ENCODE measurements around the gene KCNK2.

Gene KCNK2

GRCh38 chr1:215219372-215219771, 136.8 kb downstream of the KCNK2 start:
- Histone ChIP-seq H3K27ac (ENCODE audit: low read depth, low read length) (no peak overlapping the region), H3K4me1 (ENCODE audit: insufficient read depth, low read length) (no peaks in the 10 kb centered on the region), H3K27me3 (ENCODE audit: control insufficient read depth in 1 of 2, insufficient read depth in 2 of 2, low read length in 2 of 2) (no peaks in the 10 kb centered on the region), H3K9me3 (ENCODE audit: low read length) (no peaks in the 10 kb centered on the region), H3K9ac (ENCODE audit: low read length) (no peak overlapping the region), H3K4me3 (ENCODE audit: low read depth in 1 of 2, low read length in 2 of 2) (no peak overlapping the region), H3K36me3 (ENCODE audit: insufficient read depth, low read length) (no peaks in the 10 kb centered on the region)

GRCh38 chr1:215220346-215220745, 137.8 kb downstream of the KCNK2 start:
- H3K9ac ChIP-seq (ENCODE audit: low read length), result no peak overlapping the region
- H3K4me1 ChIP-seq (ENCODE audit: insufficient read depth, low read length), result no peaks in the 10 kb centered on the region
- no peak overlapping the region for H3K4me3 ChIP-seq (ENCODE audit: low read depth in 1 of 2, low read length in 2 of 2)
- H3K27me3 ChIP-seq (ENCODE audit: control insufficient read depth in 1 of 2, insufficient read depth in 2 of 2, low read length in 2 of 2), result no peaks in the 10 kb centered on the region
- no peaks in the 10 kb centered on the region for H3K36me3 ChIP-seq (ENCODE audit: insufficient read depth, low read length)
- no peak overlapping the region for H3K27ac ChIP-seq (ENCODE audit: low read depth, low read length)
- no peaks in the 10 kb centered on the region for H3K9me3 ChIP-seq (ENCODE audit: low read length)

- no peaks in the 10 kb centered on the region for H3K27me3 ChIP-seq (ENCODE audit: control insufficient read depth in 1 of 2, insufficient read depth in 2 of 2, low read length in 2 of 2)
- H3K9ac ChIP-seq (ENCODE audit: low read length), result no peak overlapping the region
- H3K4me1 ChIP-seq (ENCODE audit: insufficient read depth, low read length), result no peaks in the 10 kb centered on the region
- H3K9me3 ChIP-seq (ENCODE audit: low read length), result no peaks in the 10 kb centered on the region
- no peak overlapping the region for H3K4me3 ChIP-seq (ENCODE audit: low read depth in 1 of 2, low read length in 2 of 2)
- H3K27ac ChIP-seq (ENCODE audit: low read depth, low read length), result no peak overlapping the region
- H3K36me3 ChIP-seq (ENCODE audit: insufficient read depth, low read length), result no peaks in the 10 kb centered on the region
These were observed 144.2 kb downstream of the KCNK2 start for GRCh38 chr1:215226757-215227156.

GRCh38 chr1:215228193-215228592, 145.7 kb downstream of the KCNK2 start:
- Histone ChIP-seq H3K27me3 (ENCODE audit: control insufficient read depth in 1 of 2, insufficient read depth in 2 of 2, low read length in 2 of 2) (no peaks in the 10 kb centered on the region), H3K4me3 (ENCODE audit: low read depth in 1 of 2, low read length in 2 of 2) (no peak overlapping the region), H3K27ac (ENCODE audit: low read depth, low read length) (no peak overlapping the region), H3K9ac (ENCODE audit: low read length) (no peak overlapping the region), H3K4me1 (ENCODE audit: insufficient read depth, low read length) (no peaks in the 10 kb centered on the region), H3K36me3 (ENCODE audit: insufficient read depth, low read length) (no peaks in the 10 kb centered on the region), H3K9me3 (ENCODE audit: low read length) (no peaks in the 10 kb centered on the region)

- Histone ChIP-seq H3K4me3 (ENCODE audit: low read depth in 1 of 2, low read length in 2 of 2) (no peak overlapping the region), H3K27me3 (ENCODE audit: control insufficient read depth in 1 of 2, insufficient read depth in 2 of 2, low read length in 2 of 2) (no peaks in the 10 kb centered on the region), H3K27ac (ENCODE audit: low read depth, low read length) (no peak overlapping the region), H3K36me3 (ENCODE audit: insufficient read depth, low read length) (no peaks in the 10 kb centered on the region), H3K4me1 (ENCODE audit: insufficient read depth, low read length) (no peaks in the 10 kb centered on the region), H3K9me3 (ENCODE audit: low read length) (no peaks in the 10 kb centered on the region), H3K9ac (ENCODE audit: low read length) (no peak overlapping the region)
These were observed 158.9 kb downstream of the KCNK2 start for GRCh38 chr1:215241451-215241850.

GRCh38 chr1:215243345-215244054, 161.0 kb downstream of the KCNK2 start:
- Histone ChIP-seq H3K27ac (ENCODE audit: low read depth, low read length) (no peak overlapping the region), H3K4me3 (ENCODE audit: low read depth in 1 of 2, low read length in 2 of 2) (no peak overlapping the region), H3K9ac (ENCODE audit: low read length) (no peak overlapping the region), H3K36me3 (ENCODE audit: insufficient read depth, low read length) (no peaks in the 10 kb centered on the region), H3K27me3 (ENCODE audit: control insufficient read depth in 1 of 2, insufficient read depth in 2 of 2, low read length in 2 of 2) (no peaks in the 10 kb centered on the region), H3K9me3 (ENCODE audit: low read length) (no peaks in the 10 kb centered on the region), H3K4me1 (ENCODE audit: insufficient read depth, low read length) (no peaks in the 10 kb centered on the region)

GRCh38 chr1:215250913-215251312, 168.4 kb downstream of the KCNK2 start:
- H3K4me1 ChIP-seq (ENCODE audit: insufficient read depth, low read length), result no peaks in the 10 kb centered on the region
- H3K27me3 ChIP-seq (ENCODE audit: control insufficient read depth in 1 of 2, insufficient read depth in 2 of 2, low read length in 2 of 2), result no peaks in the 10 kb centered on the region
- no peak overlapping the region for H3K4me3 ChIP-seq (ENCODE audit: low read depth in 1 of 2, low read length in 2 of 2)
- no peaks in the 10 kb centered on the region for H3K9me3 ChIP-seq (ENCODE audit: low read length)
- H3K36me3 ChIP-seq (ENCODE audit: insufficient read depth, low read length), result no peaks in the 10 kb centered on the region
- H3K27ac ChIP-seq (ENCODE audit: low read depth, low read length), result no peak overlapping the region
- H3K9ac ChIP-seq (ENCODE audit: low read length), result no peak overlapping the region

- H3K4me3 ChIP-seq (ENCODE audit: low read depth in 1 of 2, low read length in 2 of 2), result no peak overlapping the region
- H3K27ac ChIP-seq (ENCODE audit: low read depth, low read length), result no peak overlapping the region
- no peaks in the 10 kb centered on the region for H3K36me3 ChIP-seq (ENCODE audit: insufficient read depth, low read length)
- no peak overlapping the region for H3K9ac ChIP-seq (ENCODE audit: low read length)
- H3K4me1 ChIP-seq (ENCODE audit: insufficient read depth, low read length), result no peaks in the 10 kb centered on the region
- no peaks in the 10 kb centered on the region for H3K27me3 ChIP-seq (ENCODE audit: control insufficient read depth in 1 of 2, insufficient read depth in 2 of 2, low read length in 2 of 2)
- no peaks in the 10 kb centered on the region for H3K9me3 ChIP-seq (ENCODE audit: low read length)
These were observed 168.9 kb downstream of the KCNK2 start for GRCh38 chr1:215251428-215251827.

GRCh38 chr1:215252164-215252563, 169.6 kb downstream of the KCNK2 start:
- H3K4me1 ChIP-seq (ENCODE audit: insufficient read depth, low read length), result no peaks in the 10 kb centered on the region
- no peaks in the 10 kb centered on the region for H3K36me3 ChIP-seq (ENCODE audit: insufficient read depth, low read length)
- H3K4me3 ChIP-seq (ENCODE audit: low read depth in 1 of 2, low read length in 2 of 2), result no peak overlapping the region
- no peaks in the 10 kb centered on the region for H3K9me3 ChIP-seq (ENCODE audit: low read length)
- H3K9ac ChIP-seq (ENCODE audit: low read length), result no peak overlapping the region
- H3K27ac ChIP-seq (ENCODE audit: low read depth, low read length), result no peak overlapping the region
- no peaks in the 10 kb centered on the region for H3K27me3 ChIP-seq (ENCODE audit: control insufficient read depth in 1 of 2, insufficient read depth in 2 of 2, low read length in 2 of 2)

- no peaks in the 10 kb centered on the region for H3K4me1 ChIP-seq (ENCODE audit: insufficient read depth, low read length)
- no peak overlapping the region for H3K27ac ChIP-seq (ENCODE audit: low read depth, low read length)
- no peaks in the 10 kb centered on the region for H3K36me3 ChIP-seq (ENCODE audit: insufficient read depth, low read length)
- H3K4me3 ChIP-seq (ENCODE audit: low read depth in 1 of 2, low read length in 2 of 2), result no peak overlapping the region
- H3K9me3 ChIP-seq (ENCODE audit: low read length), result no peaks in the 10 kb centered on the region
- H3K27me3 ChIP-seq (ENCODE audit: control insufficient read depth in 1 of 2, insufficient read depth in 2 of 2, low read length in 2 of 2), result no peaks in the 10 kb centered on the region
- no peak overlapping the region for H3K9ac ChIP-seq (ENCODE audit: low read length)
These were observed 174.6 kb downstream of the KCNK2 start for GRCh38 chr1:215256936-215257679.

GRCh38 chr1:215260711-215261110, 178.2 kb downstream of the KCNK2 start:
- no peak overlapping the region for H3K9ac ChIP-seq (ENCODE audit: low read length)
- H3K27ac ChIP-seq (ENCODE audit: low read depth, low read length), result no peak overlapping the region
- no peak overlapping the region for H3K4me3 ChIP-seq (ENCODE audit: low read depth in 1 of 2, low read length in 2 of 2)
- no peaks in the 10 kb centered on the region for H3K27me3 ChIP-seq (ENCODE audit: control insufficient read depth in 1 of 2, insufficient read depth in 2 of 2, low read length in 2 of 2)
- no peaks in the 10 kb centered on the region for H3K9me3 ChIP-seq (ENCODE audit: low read length)
- no peaks in the 10 kb centered on the region for H3K36me3 ChIP-seq (ENCODE audit: insufficient read depth, low read length)
- no peaks in the 10 kb centered on the region for H3K4me1 ChIP-seq (ENCODE audit: insufficient read depth, low read length)

GRCh38 chr1:215262106-215262505, 179.6 kb downstream of the KCNK2 start:
- Histone ChIP-seq H3K9ac (ENCODE audit: low read length) (no peak overlapping the region), H3K27ac (ENCODE audit: low read depth, low read length) (no peak overlapping the region), H3K36me3 (ENCODE audit: insufficient read depth, low read length) (no peaks in the 10 kb centered on the region), H3K4me3 (ENCODE audit: low read depth in 1 of 2, low read length in 2 of 2) (no peak overlapping the region), H3K27me3 (ENCODE audit: control insufficient read depth in 1 of 2, insufficient read depth in 2 of 2, low read length in 2 of 2) (no peaks in the 10 kb centered on the region), H3K9me3 (ENCODE audit: low read length) (no peaks in the 10 kb centered on the region), H3K4me1 (ENCODE audit: insufficient read depth, low read length) (no peaks in the 10 kb centered on the region)
